WTC11 (cell line): ENCODE measurements around the gene KRT32.

Experiments used
- TF ChIP-seq, protein P1 (sequence below): fragments of 200-600 bp; IDR thresholded peaks from 2 replicates; pipeline ENCODE4 v1.8.0; 2022; ENCODE audit warnings: antibody characterized with exemption
- TF ChIP-seq, protein P2 (sequence below): sonication (generic); formaldehyde crosslinking; IDR thresholded peaks from 2 replicates; pipeline ENCODE4 v1.8.0; 2022; ENCODE audit warnings: missing genetic modification reagents

DNA sequence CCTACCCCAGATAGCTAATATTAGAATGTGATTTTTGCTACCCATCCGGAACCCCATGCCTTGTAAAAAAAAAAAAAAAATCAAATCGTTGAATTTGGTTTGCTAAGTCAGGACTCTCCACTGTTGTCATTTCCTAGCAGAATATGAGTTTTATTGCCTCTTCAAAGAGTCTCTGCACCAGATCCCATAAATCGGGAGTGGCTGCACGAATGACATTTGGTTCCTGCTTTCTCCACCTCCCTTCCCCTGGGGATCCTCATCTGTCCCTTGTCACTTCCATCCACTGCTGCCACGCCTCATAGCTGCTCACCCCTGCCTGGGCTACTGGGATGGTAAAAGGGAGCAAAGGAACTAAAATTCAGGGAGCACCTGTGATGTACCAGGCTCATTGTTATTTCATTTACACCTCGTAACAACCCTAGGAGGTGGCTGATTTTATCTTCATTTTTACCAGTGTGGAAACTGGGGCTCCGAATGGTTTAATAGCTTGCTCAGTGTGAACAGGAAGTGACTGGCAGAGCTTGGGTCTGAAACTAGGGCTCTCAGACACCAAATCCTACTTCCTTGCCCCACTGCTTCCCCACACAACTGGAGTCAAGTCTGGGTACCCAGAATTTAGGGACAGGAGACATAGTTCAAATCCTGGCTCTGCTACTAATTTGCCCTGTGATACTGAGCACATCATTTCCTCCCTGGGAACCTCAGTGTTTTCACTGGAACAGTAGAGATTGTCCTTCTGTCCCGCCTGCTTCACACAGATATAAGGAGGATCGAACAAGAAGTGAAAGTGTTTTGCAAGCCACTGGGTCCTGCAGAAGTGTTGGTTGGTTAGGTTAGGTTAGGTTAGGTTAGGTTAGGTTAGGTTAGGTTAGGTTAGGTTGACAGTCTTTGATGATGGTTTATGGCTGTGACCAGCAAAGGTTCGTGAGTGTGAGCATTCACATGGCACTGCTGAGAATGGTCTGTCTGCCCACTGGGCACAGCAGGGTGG lies 23.1 kb upstream of the KRT32 start:
- TF ChIP-seq, protein P1, sequence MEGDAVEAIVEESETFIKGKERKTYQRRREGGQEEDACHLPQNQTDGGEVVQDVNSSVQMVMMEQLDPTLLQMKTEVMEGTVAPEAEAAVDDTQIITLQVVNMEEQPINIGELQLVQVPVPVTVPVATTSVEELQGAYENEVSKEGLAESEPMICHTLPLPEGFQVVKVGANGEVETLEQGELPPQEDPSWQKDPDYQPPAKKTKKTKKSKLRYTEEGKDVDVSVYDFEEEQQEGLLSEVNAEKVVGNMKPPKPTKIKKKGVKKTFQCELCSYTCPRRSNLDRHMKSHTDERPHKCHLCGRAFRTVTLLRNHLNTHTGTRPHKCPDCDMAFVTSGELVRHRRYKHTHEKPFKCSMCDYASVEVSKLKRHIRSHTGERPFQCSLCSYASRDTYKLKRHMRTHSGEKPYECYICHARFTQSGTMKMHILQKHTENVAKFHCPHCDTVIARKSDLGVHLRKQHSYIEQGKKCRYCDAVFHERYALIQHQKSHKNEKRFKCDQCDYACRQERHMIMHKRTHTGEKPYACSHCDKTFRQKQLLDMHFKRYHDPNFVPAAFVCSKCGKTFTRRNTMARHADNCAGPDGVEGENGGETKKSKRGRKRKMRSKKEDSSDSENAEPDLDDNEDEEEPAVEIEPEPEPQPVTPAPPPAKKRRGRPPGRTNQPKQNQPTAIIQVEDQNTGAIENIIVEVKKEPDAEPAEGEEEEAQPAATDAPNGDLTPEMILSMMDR = no peak
- TF ChIP-seq, protein P2, sequence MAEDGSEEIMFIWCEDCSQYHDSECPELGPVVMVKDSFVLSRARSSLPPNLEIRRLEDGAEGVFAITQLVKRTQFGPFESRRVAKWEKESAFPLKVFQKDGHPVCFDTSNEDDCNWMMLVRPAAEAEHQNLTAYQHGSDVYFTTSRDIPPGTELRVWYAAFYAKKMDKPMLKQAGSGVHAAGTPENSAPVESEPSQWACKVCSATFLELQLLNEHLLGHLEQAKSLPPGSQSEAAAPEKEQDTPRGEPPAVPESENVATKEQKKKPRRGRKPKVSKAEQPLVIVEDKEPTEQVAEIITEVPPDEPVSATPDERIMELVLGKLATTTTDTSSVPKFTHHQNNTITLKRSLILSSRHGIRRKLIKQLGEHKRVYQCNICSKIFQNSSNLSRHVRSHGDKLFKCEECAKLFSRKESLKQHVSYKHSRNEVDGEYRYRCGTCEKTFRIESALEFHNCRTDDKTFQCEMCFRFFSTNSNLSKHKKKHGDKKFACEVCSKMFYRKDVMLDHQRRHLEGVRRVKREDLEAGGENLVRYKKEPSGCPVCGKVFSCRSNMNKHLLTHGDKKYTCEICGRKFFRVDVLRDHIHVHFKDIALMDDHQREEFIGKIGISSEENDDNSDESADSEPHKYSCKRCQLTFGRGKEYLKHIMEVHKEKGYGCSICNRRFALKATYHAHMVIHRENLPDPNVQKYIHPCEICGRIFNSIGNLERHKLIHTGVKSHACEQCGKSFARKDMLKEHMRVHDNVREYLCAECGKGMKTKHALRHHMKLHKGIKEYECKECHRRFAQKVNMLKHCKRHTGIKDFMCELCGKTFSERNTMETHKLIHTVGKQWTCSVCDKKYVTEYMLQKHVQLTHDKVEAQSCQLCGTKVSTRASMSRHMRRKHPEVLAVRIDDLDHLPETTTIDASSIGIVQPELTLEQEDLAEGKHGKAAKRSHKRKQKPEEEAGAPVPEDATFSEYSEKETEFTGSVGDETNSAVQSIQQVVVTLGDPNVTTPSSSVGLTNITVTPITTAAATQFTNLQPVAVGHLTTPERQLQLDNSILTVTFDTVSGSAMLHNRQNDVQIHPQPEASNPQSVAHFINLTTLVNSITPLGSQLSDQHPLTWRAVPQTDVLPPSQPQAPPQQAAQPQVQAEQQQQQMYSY (CRISPR knock-in tag) = no peak
